ENCODE measurements around the gene RILPL1. TPM values are rescaled to one million over a fixed set of nuclear protein-coding genes. Genes with fewer than 3 reads are reported as not detected.

The RILPL1 gene
- total and polyA plus RNA-seq, 4 donors: 1.3 to 2.7 (median 2.1) TPM

DNA sequence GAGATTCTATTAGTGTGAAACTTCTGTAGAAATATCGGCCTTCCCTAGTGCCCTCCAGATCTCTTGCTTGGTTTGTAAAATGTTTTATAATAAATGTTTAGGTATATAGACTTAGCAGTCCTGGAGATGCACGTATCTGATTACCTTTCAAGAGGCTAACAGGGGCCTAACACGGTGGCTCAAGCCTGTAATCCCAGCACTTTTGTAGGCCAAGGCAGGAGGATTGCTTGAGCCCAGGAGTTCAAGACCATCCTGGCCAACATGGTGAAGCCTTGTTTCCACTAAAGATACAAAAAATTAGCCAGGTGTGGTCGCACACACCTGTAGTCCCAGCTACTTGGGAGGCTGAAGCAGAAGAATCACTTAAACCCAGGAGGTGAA lies 87.2 kb downstream of the RILPL1 start:
- no peak for TF ChIP-seq ATF3 (IDR thresholded peaks at IDR 0.05)
- TF ChIP-seq REST (IDR thresholded peaks at IDR 0.05): no peak
- TF ChIP-seq RXRA (IDR thresholded peaks at IDR 0.05): no peak
- TF ChIP-seq, protein P1, sequence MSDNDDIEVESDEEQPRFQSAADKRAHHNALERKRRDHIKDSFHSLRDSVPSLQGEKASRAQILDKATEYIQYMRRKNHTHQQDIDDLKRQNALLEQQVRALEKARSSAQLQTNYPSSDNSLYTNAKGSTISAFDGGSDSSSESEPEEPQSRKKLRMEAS (IDR thresholded peaks at IDR 0.05): no peak
- TF ChIP-seq RAD21 (IDR thresholded peaks at IDR 0.05): no peak
- Histone ChIP-seq H3K9me3 (ENCODE audit: control insufficient read depth in 4 of 4, low read length in 3 of 4) (no peaks in the 10 kb centered on the region), H3K4me1 (ENCODE audit: control insufficient read depth in 4 of 4, insufficient read depth in 4 of 4, low read length in 3 of 4) (no peaks in the 10 kb centered on the region), H3K27ac (ENCODE audit: low read depth in 1 of 2, low read length in 2 of 2) (no peak overlapping the region), H3K27me3 (ENCODE audit: control insufficient read depth in 4 of 4, insufficient read depth in 4 of 4, low read length in 3 of 4) (no peaks in the 10 kb centered on the region), H3K36me3 (ENCODE audit: control insufficient read depth in 4 of 4, insufficient read depth in 3 of 4, low read depth in 1 of 4, low read length in 3 of 4) (no peaks in the 10 kb centered on the region), H3K9ac (ENCODE audit: low read depth in 1 of 2, low read length in 2 of 2) (peak overlapping the region in 1 of 2 donors; percentile 54), H3K4me3 (ENCODE audit: low read depth in 1 of 3, low read length in 3 of 3) (no peak overlapping the region)
- no peak for DNase-seq (ENCODE audit: low spot score)
- 77% methylated on average over 4 of the region's 4 CpGs for WGBS

DNA sequence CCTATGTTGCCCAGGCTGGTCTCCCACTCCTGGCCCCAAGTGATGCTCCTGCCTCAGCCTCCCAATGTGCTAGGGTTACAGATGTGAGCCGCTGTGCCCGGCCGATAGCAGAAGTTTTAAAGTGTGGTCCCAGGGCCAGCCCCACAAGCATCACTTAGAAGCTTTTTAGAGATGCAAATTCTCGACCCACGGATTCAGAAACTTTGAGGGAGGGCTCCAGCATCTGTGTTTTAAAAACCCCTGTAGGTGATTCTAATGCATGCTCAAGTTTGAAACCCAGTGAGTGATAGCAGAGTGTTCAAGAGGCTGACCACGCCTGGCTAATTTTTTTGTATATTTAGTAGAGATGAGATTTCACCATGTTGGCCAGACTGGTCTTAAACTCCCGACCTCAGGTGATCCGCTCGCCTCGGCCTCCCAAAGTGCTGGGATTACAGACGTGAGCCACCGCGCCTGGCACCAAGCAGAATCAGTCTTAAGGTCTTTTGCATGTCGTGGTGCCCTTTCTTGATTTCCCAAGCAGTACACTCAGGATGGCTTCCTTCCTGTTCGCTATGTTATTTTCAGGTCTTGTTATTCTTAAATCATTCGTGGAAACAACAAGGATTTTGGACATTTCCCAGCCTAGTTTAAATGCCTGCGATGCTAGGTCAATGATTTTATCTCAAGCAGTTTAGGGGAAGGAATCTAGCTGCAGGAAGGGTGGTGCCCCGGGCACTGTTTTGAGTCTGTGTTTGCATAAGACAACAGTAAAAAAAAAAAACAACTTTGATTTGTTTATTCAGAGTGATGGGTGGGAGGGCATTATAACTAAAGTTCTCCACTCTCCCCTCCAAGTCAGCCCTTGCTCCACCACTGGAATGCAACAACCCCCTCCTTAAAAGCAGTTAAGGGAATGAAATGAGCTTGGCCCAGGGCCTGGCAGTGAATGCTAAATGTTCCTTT lies 87.9 kb downstream of the RILPL1 start:
- no peak for DNase-seq (ENCODE audit: low spot score)
- 61% methylated on average over 18 of the region's 18 CpGs for WGBS
- no peaks in the 10 kb centered on the region for H3K4me1 ChIP-seq (ENCODE audit: control insufficient read depth in 4 of 4, insufficient read depth in 4 of 4, low read length in 3 of 4)
- TF ChIP-seq JUND (IDR thresholded peaks at IDR 0.05) (no peak), ATF3 (IDR thresholded peaks at IDR 0.05) (no peak), FOXA1 (IDR thresholded peaks at IDR 0.05) (no peak), SP1 (IDR thresholded peaks at IDR 0.05) (peak; percentile 33)
- H3K4me3 ChIP-seq (ENCODE audit: low read depth in 1 of 3, low read length in 3 of 3): no peak overlapping the region
- H3K36me3 ChIP-seq (ENCODE audit: control insufficient read depth in 4 of 4, insufficient read depth in 3 of 4, low read depth in 1 of 4, low read length in 3 of 4): no peaks in the 10 kb centered on the region
- no peak overlapping the region for H3K27ac ChIP-seq (ENCODE audit: low read depth in 1 of 2, low read length in 2 of 2)
- H3K9me3 ChIP-seq (ENCODE audit: control insufficient read depth in 4 of 4, low read length in 3 of 4): no peaks in the 10 kb centered on the region
- H3K27me3 ChIP-seq (ENCODE audit: control insufficient read depth in 4 of 4, insufficient read depth in 4 of 4, low read length in 3 of 4): no peaks in the 10 kb centered on the region
- H3K9ac ChIP-seq (ENCODE audit: low read depth in 1 of 2, low read length in 2 of 2): peak overlapping the region in 1 of 2 donors; percentile 54

DNA sequence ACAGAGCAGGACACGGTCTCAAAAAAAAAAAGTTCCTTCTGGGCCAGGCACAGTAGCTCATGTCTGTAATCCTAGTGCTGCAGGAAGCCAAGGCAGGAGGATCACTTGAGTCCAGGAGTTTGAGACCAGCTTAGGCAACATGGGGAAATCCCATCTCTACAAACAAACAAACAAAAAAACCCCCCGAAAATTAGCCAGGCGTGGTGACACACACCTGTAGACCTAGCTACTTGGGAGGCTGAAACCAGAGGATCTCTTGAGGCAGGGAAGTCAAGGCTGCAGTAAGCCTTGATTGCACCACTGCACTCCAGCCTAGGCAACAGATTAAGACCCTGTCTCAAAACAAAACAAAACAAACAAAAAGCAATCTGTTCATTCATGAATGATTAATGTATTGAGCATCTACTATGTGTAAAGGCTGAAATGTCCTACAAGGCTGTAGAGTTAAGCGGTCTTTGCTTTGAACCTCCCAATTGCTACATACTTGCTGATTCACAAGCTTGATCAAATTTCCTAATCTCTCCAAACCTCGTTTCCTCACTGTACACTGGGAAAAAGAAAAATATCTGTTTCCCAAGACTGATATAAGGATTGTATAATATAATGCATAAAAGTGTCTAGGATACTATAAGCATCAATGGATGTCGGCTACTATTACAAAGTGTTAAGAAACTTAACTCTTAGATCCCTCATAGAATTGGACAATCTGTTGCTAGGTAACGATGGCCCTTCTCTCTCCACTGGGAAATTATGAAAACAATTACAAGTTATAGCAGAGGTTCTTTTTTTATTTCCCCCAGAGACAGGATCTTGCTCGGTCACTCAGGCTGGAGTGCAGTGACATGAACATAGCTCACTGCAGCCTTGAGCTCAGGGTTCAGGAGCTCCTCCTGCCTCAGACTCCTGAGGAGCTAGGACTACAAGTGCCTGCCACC lies 89.2 kb downstream of the RILPL1 start:
- Histone ChIP-seq H3K9me3 (ENCODE audit: control insufficient read depth in 4 of 4, low read length in 3 of 4) (no peaks in the 10 kb centered on the region), H3K27me3 (ENCODE audit: control insufficient read depth in 4 of 4, insufficient read depth in 4 of 4, low read length in 3 of 4) (no peaks in the 10 kb centered on the region), H3K4me3 (ENCODE audit: low read depth in 1 of 3, low read length in 3 of 3) (no peak overlapping the region), H3K36me3 (ENCODE audit: control insufficient read depth in 4 of 4, insufficient read depth in 3 of 4, low read depth in 1 of 4, low read length in 3 of 4) (no peaks in the 10 kb centered on the region), H3K9ac (ENCODE audit: low read depth in 1 of 2, low read length in 2 of 2) (no peak overlapping the region), H3K27ac (ENCODE audit: low read depth in 1 of 2, low read length in 2 of 2) (no peak overlapping the region), H3K4me1 (ENCODE audit: control insufficient read depth in 4 of 4, insufficient read depth in 4 of 4, low read length in 3 of 4) (no peaks in the 10 kb centered on the region)
- 83% methylated on average over 8 of the region's 8 CpGs for WGBS
- no peak for DNase-seq (ENCODE audit: low spot score)
- no peak for TF ChIP-seq SP1 (IDR thresholded peaks at IDR 0.05)
- no peak for TF ChIP-seq FOXA1 (IDR thresholded peaks at IDR 0.05)
- TF ChIP-seq, protein P1 (IDR thresholded peaks at IDR 0.05): no peak
- no peak for TF ChIP-seq ATF3 (IDR thresholded peaks at IDR 0.05)
- TF ChIP-seq HNF4G (IDR thresholded peaks at IDR 0.05): no peak
- no peak for TF ChIP-seq JUND (IDR thresholded peaks at IDR 0.05)
- TF ChIP-seq NR2F2 (IDR thresholded peaks at IDR 0.05): no peak
- TF ChIP-seq RXRA (IDR thresholded peaks at IDR 0.05): no peak
- TF ChIP-seq, protein P2, sequence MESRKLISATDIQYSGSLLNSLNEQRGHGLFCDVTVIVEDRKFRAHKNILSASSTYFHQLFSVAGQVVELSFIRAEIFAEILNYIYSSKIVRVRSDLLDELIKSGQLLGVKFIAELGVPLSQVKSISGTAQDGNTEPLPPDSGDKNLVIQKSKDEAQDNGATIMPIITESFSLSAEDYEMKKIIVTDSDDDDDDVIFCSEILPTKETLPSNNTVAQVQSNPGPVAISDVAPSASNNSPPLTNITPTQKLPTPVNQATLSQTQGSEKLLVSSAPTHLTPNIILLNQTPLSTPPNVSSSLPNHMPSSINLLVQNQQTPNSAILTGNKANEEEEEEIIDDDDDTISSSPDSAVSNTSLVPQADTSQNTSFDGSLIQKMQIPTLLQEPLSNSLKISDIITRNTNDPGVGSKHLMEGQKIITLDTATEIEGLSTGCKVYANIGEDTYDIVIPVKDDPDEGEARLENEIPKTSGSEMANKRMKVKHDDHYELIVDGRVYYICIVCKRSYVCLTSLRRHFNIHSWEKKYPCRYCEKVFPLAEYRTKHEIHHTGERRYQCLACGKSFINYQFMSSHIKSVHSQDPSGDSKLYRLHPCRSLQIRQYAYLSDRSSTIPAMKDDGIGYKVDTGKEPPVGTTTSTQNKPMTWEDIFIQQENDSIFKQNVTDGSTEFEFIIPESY (IDR thresholded peaks at IDR 0.05): no peak
- TF ChIP-seq, protein P3, sequence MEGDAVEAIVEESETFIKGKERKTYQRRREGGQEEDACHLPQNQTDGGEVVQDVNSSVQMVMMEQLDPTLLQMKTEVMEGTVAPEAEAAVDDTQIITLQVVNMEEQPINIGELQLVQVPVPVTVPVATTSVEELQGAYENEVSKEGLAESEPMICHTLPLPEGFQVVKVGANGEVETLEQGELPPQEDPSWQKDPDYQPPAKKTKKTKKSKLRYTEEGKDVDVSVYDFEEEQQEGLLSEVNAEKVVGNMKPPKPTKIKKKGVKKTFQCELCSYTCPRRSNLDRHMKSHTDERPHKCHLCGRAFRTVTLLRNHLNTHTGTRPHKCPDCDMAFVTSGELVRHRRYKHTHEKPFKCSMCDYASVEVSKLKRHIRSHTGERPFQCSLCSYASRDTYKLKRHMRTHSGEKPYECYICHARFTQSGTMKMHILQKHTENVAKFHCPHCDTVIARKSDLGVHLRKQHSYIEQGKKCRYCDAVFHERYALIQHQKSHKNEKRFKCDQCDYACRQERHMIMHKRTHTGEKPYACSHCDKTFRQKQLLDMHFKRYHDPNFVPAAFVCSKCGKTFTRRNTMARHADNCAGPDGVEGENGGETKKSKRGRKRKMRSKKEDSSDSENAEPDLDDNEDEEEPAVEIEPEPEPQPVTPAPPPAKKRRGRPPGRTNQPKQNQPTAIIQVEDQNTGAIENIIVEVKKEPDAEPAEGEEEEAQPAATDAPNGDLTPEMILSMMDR (IDR thresholded peaks at IDR 0.05; ENCODE audit: low read depth, low read length, missing input control): no peak
- no peak for TF ChIP-seq RAD21 (IDR thresholded peaks at IDR 0.05)
- no peak for TF ChIP-seq EGR1 (IDR thresholded peaks at IDR 0.05; ENCODE audit: low read depth in 2 of 2)
- TF ChIP-seq HNF4A (conservative IDR thresholded peaks at IDR 0.05): no peak
